ENCODE data around the gene MAPK9. TPM values are rescaled to one million over a fixed set of nuclear protein-coding genes. Genes with fewer than 3 reads are reported as not detected.
"Not testable (repeated sequence)": the region's sequence is repeated elsewhere in the genome, so short reads cannot be mapped to it uniquely, and the experiment has no call there.

The MAPK9 gene
- total RNA-seq, 1 donor from 2014 or later, result 30.3 TPM

DNA sequence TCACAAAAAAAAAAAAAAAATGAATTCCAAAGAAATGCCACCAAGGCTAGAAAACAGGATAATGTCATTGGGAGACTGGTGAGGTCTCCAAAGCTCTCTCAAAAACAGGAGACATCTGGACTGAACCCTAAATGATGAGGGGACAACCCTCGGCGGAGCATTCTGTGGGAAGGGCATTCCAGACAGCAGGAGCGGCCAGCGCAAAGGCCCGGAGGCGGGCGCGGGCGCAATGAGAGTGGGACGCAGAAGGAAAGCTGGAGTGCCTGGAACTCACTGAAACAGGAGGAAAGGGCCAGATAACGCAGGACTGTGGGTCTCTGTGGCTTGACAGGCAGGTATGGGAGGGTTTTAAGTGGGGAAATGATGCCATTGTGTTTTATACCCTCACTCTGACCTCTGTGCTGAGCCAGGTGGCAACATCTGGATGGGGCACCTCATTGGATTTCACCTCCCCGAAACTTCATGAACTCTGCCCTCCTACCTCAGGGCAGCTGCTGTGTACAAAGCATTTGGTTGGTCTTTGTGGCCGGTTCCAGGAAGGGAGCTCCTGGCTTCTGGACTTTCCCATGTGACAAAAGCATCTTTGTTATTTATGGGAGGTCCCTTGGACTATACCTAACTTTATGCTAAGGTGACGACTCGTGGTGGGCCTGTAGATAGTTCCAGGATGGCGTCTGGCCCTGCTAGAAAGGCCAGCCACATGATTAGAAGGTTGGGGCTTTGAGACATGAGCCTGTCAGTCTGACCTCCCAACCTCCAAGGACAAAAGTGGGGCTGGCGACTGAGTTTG is 11.5 kb upstream of the MAPK9 start:
- Mint-ChIP-seq H3K9me3 (no peaks in the 10 kb centered on the region), H3K4me1 (no peaks in the 10 kb centered on the region), H3K27me3 (peaks cover 11% of the 10 kb centered on the region), H3K4me3 (no peak overlapping the region), H3K36me3 (ENCODE audit: low read depth) (no peaks in the 10 kb centered on the region), H3K27ac (peak overlapping the region; percentile 46)
- TF ChIP-seq, protein P1, sequence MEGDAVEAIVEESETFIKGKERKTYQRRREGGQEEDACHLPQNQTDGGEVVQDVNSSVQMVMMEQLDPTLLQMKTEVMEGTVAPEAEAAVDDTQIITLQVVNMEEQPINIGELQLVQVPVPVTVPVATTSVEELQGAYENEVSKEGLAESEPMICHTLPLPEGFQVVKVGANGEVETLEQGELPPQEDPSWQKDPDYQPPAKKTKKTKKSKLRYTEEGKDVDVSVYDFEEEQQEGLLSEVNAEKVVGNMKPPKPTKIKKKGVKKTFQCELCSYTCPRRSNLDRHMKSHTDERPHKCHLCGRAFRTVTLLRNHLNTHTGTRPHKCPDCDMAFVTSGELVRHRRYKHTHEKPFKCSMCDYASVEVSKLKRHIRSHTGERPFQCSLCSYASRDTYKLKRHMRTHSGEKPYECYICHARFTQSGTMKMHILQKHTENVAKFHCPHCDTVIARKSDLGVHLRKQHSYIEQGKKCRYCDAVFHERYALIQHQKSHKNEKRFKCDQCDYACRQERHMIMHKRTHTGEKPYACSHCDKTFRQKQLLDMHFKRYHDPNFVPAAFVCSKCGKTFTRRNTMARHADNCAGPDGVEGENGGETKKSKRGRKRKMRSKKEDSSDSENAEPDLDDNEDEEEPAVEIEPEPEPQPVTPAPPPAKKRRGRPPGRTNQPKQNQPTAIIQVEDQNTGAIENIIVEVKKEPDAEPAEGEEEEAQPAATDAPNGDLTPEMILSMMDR (IDR thresholded peaks at IDR 0.05), result no peak
- ATAC-seq (ENCODE audit: low read depth), result no peak
- POLR2A ChIA-PET, result no interaction called here
- intact Hi-C loops (cut with micrococcal nuclease), result no loop called here
- no peak for DNase-seq
- CTCF ChIA-PET, result interaction anchor here (1.5 kb wide), 1 partner anchor 13 kb away, joined by 8 read pairs; no protein-coding TSS in a partner anchor

GRCh38 chr5:180302256-180302655 is 10.4 kb upstream of the MAPK9 start:
- no peaks in the 10 kb centered on the region for H3K9me3 Mint-ChIP-seq
- intact Hi-C loops (cut with micrococcal nuclease), result no loop called here
- H3K27ac Mint-ChIP-seq, result no peak overlapping the region
- TF ChIP-seq, protein P1 (IDR thresholded peaks at IDR 0.05), result no peak
- no peak overlapping the region for H3K4me3 Mint-ChIP-seq
- DNase-seq (no peak), ATAC-seq (ENCODE audit: low read depth) (no peak)
- no peaks in the 10 kb centered on the region for H3K36me3 Mint-ChIP-seq (ENCODE audit: low read depth)
- POLR2A ChIA-PET, result no interaction called here
- H3K4me1 Mint-ChIP-seq, result no peaks in the 10 kb centered on the region
- CTCF ChIA-PET, result interaction anchor here (1.1 kb wide), 1 partner anchor 9 kb away, joined by 3 read pairs; no protein-coding TSS in a partner anchor
- peaks cover 11% of the 10 kb centered on the region for H3K27me3 Mint-ChIP-seq

- POLR2A ChIA-PET, result no interaction called here
- DNase-seq (no peak), ATAC-seq (ENCODE audit: low read depth) (no peak)
- Mint-ChIP-seq H3K27ac (no peak overlapping the region), H3K36me3 (ENCODE audit: low read depth) (no peaks in the 10 kb centered on the region), H3K4me3 (no peak overlapping the region), H3K9me3 (no peaks in the 10 kb centered on the region), H3K4me1 (no peaks in the 10 kb centered on the region), H3K27me3 (peaks cover 11% of the 10 kb centered on the region)
- intact Hi-C loops (cut with micrococcal nuclease), result no loop called here
- TF ChIP-seq, protein P1 (IDR thresholded peaks at IDR 0.05), result no peak
- CTCF ChIA-PET, result no interaction called here
Observed at GRCh38 chr5:180301253-180301652, 9.4 kb upstream of the MAPK9 start.

DNA sequence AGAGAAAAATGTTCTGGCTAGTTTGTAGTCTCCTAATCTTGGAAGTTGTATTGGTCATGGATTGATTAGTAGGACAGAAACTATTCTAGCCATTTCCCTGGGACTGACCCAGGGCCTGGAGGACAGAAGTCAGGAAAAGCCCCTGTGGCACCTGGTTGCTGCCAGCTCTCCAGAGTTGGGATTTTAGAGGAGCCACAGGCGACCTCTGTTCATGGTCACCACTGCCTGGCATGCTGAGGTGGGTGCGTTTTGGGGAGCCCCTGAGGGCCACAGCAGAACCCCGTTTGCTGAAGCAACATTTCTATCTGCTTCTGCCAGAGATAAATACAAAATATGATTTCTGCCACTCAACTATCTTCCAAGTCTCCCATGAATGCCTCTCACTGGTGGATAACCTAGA is 7.6 kb upstream of the MAPK9 start:
- CTCF ChIA-PET, result no interaction called here
- peaks cover 1% of the 10 kb centered on the region for H3K4me1 Mint-ChIP-seq
- intact Hi-C loops (cut with micrococcal nuclease), result loop anchor here (10.0 kb wide), 2 partner anchors 505 to 745 kb away; partner anchors contain the start of genes MGAT1 and RUFY1
- TF ChIP-seq, protein P1 (IDR thresholded peaks at IDR 0.05), result no peak
- no peak overlapping the region for H3K27ac Mint-ChIP-seq
- no peak overlapping the region for H3K4me3 Mint-ChIP-seq
- peaks cover 7% of the 10 kb centered on the region for H3K27me3 Mint-ChIP-seq
- ATAC-seq (ENCODE audit: low read depth) (no peak), DNase-seq (no peak)
- no peaks in the 10 kb centered on the region for H3K9me3 Mint-ChIP-seq
- POLR2A ChIA-PET, result no interaction called here
- H3K36me3 Mint-ChIP-seq (ENCODE audit: low read depth), result no peaks in the 10 kb centered on the region

DNA sequence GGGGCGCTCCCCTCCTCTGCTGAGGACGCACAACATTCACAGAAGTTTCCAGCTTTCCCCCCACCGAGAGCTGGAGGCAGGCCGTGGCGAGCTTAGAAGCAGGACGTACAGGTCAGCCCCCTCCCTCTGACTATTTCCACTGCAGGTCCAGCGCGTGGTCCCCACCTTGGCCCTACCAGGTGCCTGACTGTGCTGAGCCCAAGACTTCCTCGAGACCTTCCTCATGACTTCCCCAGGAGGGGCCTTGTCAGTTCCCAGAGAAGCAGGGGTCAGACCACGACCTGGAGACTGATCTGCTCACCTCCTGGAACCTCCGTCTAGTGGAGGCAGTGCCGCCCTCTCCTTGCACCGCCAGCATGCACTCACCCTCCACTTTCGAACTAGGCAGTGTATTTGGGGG is 7.1 kb upstream of the MAPK9 start:
- H3K27me3 Mint-ChIP-seq; DNase-seq; ATAC-seq (ENCODE audit: low read depth): not testable (repeated sequence)

More for the DNA sequence above, 7.1 kb upstream of the MAPK9 start:
- H3K4me3 Mint-ChIP-seq; H3K9me3 Mint-ChIP-seq; H3K27ac Mint-ChIP-seq; POLR2A ChIA-PET; CTCF ChIA-PET; H3K4me1 Mint-ChIP-seq; H3K36me3 Mint-ChIP-seq (ENCODE audit: low read depth): not testable (repeated sequence)
- intact Hi-C loops (cut with micrococcal nuclease), result loop anchor here (10.0 kb wide), 2 partner anchors 506 to 744 kb away; partner anchors contain the start of genes MGAT1 and RUFY1

All from activated B cell treated with CpG ODN at 0.5 μM for 24 hours (primary cell).